ENCODE data around the gene FLNB. TPM values are rescaled to one million over a fixed set of nuclear protein-coding genes. Genes with fewer than 3 reads are reported as not detected.

The FLNB gene
- total and polyA plus RNA-seq, 2 of the 13 experiments (the other 11 are each of a cell fraction or from before 2014, with no cell fraction given) = 106 to 130 TPM

DNA sequence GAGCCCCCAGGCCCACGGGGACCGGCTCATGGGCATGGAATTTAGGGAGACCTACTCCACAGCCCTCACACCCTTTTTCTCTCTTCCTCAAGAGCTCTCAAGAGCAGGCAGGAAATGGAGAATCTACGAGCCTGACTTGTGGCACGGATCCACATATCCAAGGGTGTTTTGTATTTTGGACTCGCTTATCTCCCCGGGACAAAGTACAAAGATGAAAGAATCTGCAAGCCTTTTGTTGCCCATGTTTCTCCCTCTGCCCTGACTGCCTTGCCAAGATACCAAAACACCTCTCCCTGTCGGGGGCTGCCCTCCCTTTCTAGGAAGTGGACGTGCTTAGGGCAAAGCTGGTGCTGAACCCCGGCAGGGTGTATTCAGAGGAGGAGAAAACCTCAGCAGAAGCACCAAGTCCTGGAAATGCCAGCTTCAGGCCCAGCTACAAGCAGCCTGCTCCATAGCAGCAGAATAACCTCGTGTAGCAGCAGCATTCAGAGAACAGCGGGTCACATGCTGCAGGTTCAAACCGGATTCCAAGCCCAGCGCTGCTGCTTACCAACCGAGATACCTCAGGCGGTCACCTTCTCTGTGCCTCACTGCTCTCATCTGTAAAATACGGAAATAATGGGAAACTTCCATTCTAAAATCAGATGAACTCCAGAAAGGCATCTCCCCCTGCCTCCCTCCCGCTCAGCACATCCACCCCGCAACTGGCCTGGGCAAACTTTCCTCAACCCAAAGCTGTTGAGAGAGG is 167.4 kb downstream of the FLNB start (continued):
- TF ChIP-seq ZNF800 (CRISPR knock-in tag; IDR thresholded peaks at IDR 0.05) = peak; percentile 67; the same call in 1 of the 2 replicates
- TF ChIP-seq KAT7 (CRISPR knock-in tag; IDR thresholded peaks at IDR 0.05; ENCODE audit: borderline replicate concordance) = no peak; the same call in 1 of the 2 replicates
- TF ChIP-seq KDM5A (IDR thresholded peaks at IDR 0.05; ENCODE audit: borderline replicate concordance, low read length) = no peak
- TF ChIP-seq, protein P1, sequence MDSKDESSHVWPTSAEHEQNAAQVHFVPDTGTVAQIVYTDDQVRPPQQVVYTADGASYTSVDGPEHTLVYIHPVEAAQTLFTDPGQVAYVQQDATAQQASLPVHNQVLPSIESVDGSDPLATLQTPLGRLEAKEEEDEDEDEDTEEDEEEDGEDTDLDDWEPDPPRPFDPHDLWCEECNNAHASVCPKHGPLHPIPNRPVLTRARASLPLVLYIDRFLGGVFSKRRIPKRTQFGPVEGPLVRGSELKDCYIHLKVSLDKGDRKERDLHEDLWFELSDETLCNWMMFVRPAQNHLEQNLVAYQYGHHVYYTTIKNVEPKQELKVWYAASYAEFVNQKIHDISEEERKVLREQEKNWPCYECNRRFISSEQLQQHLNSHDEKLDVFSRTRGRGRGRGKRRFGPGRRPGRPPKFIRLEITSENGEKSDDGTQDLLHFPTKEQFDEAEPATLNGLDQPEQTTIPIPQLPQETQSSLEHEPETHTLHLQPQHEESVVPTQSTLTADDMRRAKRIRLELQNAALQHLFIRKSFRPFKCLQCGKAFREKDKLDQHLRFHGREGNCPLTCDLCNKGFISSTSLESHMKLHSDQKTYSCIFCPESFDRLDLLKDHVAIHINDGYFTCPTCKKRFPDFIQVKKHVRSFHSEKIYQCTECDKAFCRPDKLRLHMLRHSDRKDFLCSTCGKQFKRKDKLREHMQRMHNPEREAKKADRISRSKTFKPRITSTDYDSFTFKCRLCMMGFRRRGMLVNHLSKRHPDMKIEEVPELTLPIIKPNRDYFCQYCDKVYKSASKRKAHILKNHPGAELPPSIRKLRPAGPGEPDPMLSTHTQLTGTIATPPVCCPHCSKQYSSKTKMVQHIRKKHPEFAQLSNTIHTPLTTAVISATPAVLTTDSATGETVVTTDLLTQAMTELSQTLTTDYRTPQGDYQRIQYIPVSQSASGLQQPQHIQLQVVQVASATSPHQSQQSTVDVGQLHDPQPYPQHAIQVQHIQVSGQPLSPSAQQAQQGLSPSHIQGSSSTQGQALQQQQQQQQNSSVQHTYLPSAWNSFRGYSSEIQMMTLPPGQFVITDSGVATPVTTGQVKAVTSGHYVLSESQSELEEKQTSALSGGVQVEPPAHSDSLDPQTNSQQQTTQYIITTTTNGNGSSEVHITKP (CRISPR knock-in tag; IDR thresholded peaks at IDR 0.05; ENCODE audit: low read depth) = peak; percentile 77; the same call in 1 of the 2 replicates
- peak; percentile 89; the same call in 1 of the 2 replicates for TF ChIP-seq ZNF598 (CRISPR knock-in tag; IDR thresholded peaks at IDR 0.05; ENCODE audit: borderline replicate concordance)
- no peak for TF ChIP-seq CENPX (CRISPR knock-in tag; IDR thresholded peaks at IDR 0.05)
- no peak for TF ChIP-seq ZNF781 (CRISPR knock-in tag; IDR thresholded peaks at IDR 0.05; ENCODE audit: borderline replicate concordance, not compliant biosample characterization)
- TF ChIP-seq ATRX (CRISPR knock-in tag; IDR thresholded peaks at IDR 0.05; ENCODE audit: borderline replicate concordance) = no peak
- TF ChIP-seq PRPF4 (IDR thresholded peaks at IDR 0.05; ENCODE audit: low read depth, low read length, poor library complexity, severe bottlenecking) = no peak
- TF ChIP-seq ZNF33A (CRISPR knock-in tag; IDR thresholded peaks at IDR 0.05; ENCODE audit: borderline replicate concordance) = no peak
- TF ChIP-seq, protein P2, sequence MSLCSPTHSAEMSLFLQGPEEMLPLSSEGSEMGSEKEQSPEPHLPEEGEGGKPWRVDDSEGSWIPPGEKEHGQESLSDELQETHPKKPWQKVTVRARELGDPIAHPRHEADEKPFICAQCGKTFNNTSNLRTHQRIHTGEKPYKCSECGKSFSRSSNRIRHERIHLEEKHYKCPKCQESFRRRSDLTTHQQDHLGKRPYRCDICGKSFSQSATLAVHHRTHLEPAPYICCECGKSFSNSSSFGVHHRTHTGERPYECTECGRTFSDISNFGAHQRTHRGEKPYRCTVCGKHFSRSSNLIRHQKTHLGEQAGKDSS (CRISPR knock-in tag; IDR thresholded peaks at IDR 0.05; ENCODE audit: borderline replicate concordance, low read depth) = peak; percentile 90; the same call in 1 of the 2 replicates
- TF ChIP-seq HES4 (CRISPR knock-in tag; IDR thresholded peaks at IDR 0.05; ENCODE audit: borderline replicate concordance) = 0 out of 2 replicates have a peak, but pooled peaks have one; percentile 50
- TF ChIP-seq ZNF343 (CRISPR knock-in tag; IDR thresholded peaks at IDR 0.05) = no peak
- no peak for TF ChIP-seq SATB2 (CRISPR knock-in tag; IDR thresholded peaks at IDR 0.05)
- TF ChIP-seq LCORL (IDR thresholded peaks at IDR 0.05) = no peak
- TF ChIP-seq LCORL (CRISPR knock-in tag; IDR thresholded peaks at IDR 0.05) = no peak; the same call in none of the 2 replicates
- TF ChIP-seq ZBTB7B (CRISPR knock-in tag; IDR thresholded peaks at IDR 0.05) = peak; percentile 91
- no peak; the same call in 1 of the 2 replicates for TF ChIP-seq SMAD3 (CRISPR knock-in tag; IDR thresholded peaks at IDR 0.05)
- no peak for TF ChIP-seq JUNB (CRISPR knock-in tag; IDR thresholded peaks at IDR 0.05; ENCODE audit: borderline replicate concordance)
- TF ChIP-seq KLF9 (CRISPR knock-in tag; IDR thresholded peaks at IDR 0.05; ENCODE audit: low read depth) = peak; percentile 78; the same call in 1 of the 2 replicates
- peak; percentile 47; the same call in 1 of the 2 replicates for TF ChIP-seq GATAD1 (CRISPR knock-in tag; IDR thresholded peaks at IDR 0.05)
- no peak for TF ChIP-seq ZNF234 (CRISPR knock-in tag; conservative IDR thresholded peaks at IDR 0.05)
- peak; percentile 57; the same call in 1 of the 2 replicates for TF ChIP-seq ZNF230 (CRISPR knock-in tag; IDR thresholded peaks at IDR 0.05)
- TF ChIP-seq ZFP37 (CRISPR knock-in tag; IDR thresholded peaks at IDR 0.05; ENCODE audit: borderline replicate concordance) = no peak
